Measurements from ENCODE around the gene RNF128. TPM values are rescaled to one million over a fixed set of nuclear protein-coding genes. Genes with fewer than 3 reads are reported as not detected.

RNF128 gene
- total and polyA plus RNA-seq, 2 of the 13 experiments (the other 11 are each of a cell fraction or from before 2014, with no cell fraction given) = 18.5 to 43.5 TPM

GRCh38 chrX:106751407-106751806 lies 24.9 kb downstream of the RNF128 start:
- Histone ChIP-seq H4K20me1 (ENCODE audit: insufficient read depth, low read length) (peaks cover 20% of the 10 kb centered on the region), H3K4me2 (ENCODE audit: low read depth, low read length) (no peak overlapping the region), H3K27me3 (ENCODE audit: control insufficient read depth in 1 of 2, insufficient read depth in 2 of 2, low read length in 2 of 2) (no peaks in the 10 kb centered on the region), H3K9ac (ENCODE audit: insufficient read depth, low read depth, low read length) (no peak overlapping the region), H3K9me3 (ENCODE audit: low read length) (no peaks in the 10 kb centered on the region; the same call in 1 of the 2 replicates), H3K79me2 (ENCODE audit: insufficient read depth, low read length) (peaks cover 36% of the 10 kb centered on the region), H3K27ac (ENCODE audit: extremely low read length, insufficient read depth, low read length) (no peak overlapping the region), H2AFZ (ENCODE audit: low read length) (no peak overlapping the region), H3K36me3 (replicated peaks in 1 of 2; ENCODE audit: control insufficient read depth in 1 of 2, insufficient read depth in 2 of 2, low read length in 2 of 2) (peaks cover 0 to 4% of the 10 kb centered on the region in 2 experiments; a peak in 1 of 5 replicates), H3K4me3 (replicated peaks in 1 of 3; ENCODE audit: insufficient read depth in 1 of 3, low read depth in 2 of 3, low read length in 3 of 3) (no peak overlapping the region), H3K4me1 (ENCODE audit: insufficient read depth, low read length) (peaks cover 29% of the 10 kb centered on the region)
- DNase-seq (ENCODE audit: low spot score) = no peak
- in situ Hi-C loops (cut with HindIII; ENCODE audit: extremely low pct_ligation_motif_present, low pct_unique_long_range_greater_than_20kb) = no loop called here
- TF ChIP-seq ZNF281 (CRISPR knock-in tag; IDR thresholded peaks at IDR 0.05; ENCODE audit: borderline replicate concordance) (peak; percentile 72), HNF4A (CRISPR knock-in tag; IDR thresholded peaks at IDR 0.05) (peak; percentile 20; the same call in 1 of the 2 replicates), TFDP2 (CRISPR knock-in tag; IDR thresholded peaks at IDR 0.05) (no peak)
- no TSS peak for BruUV-seq (replicated peaks)
- POLR2A ChIA-PET = no interaction called here
- FAIRE-seq = no peak
- CTCF ChIA-PET (ENCODE audit: low intra/inter-chr PET ratio, low total read pairs) = no interaction called here
- peak; percentile 49; the same call in 2 of the 3 replicates for ATAC-seq
- intact Hi-C loops (cut with micrococcal nuclease; ENCODE audit: unreplicated experiment) = loop anchor here (10.0 kb wide), 1 partner anchor 267 kb away; no protein-coding TSS in a partner anchor
- no CpG with 5 or more reads among the region's 3 CpGs for WGBS (ENCODE audit: low lambda C conversion rate)

Measured in HepG2 (cell line).